ENCODE measurements around the gene BRIP1. TPM values are rescaled to one million over a fixed set of nuclear protein-coding genes. Genes with fewer than 3 reads are reported as not detected.

Gene BRIP1
- total RNA-seq, 2 donors from 2014 or later, result 10.8 to 23.1 TPM

DNA sequence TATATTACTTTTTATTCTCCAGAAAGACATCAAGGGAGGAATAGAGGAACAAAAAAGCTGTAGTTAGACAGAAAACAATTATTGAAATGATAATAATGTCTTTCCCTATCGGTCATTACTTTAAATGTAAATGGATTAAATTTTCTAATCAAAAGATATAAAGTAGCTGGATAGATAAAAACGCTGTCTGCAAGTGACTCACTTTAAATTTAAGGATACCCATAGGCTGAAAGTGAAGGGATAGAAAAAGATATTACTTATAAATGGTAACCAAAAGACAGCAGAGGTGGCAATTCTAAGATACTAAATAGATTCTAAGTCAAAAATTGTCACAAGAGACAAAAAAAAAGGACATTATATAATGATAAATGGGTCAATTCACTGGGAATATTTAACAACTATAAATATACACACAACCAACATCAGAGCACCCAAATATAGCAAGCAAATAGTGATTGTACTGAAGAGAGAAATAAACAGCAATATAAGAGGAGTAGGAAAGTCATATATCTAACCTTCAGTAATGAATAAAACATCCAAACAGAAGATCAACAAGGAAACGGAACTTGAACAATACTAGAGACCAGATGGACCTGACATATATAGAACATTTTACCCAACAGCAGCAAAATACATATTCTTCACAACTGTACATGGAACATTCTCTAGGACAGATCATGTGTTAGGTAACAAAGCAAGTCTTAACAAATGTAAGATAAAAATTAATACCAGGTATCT is 116.9 kb downstream of the BRIP1 start:
- Mint-ChIP-seq H3K36me3 (peaks cover 24% of the 10 kb centered on the region), H3K27me3 (no peaks in the 10 kb centered on the region), H3K4me1 (ENCODE audit: low read depth in 2 of 2) (peaks cover 6 to 18% of the 10 kb centered on the region in 2 donors), H3K9me3 (peaks cover 4% of the 10 kb centered on the region), H3K4me3 (no peak overlapping the region), H3K27ac (no peak overlapping the region)
- ATAC-seq (no peak), DNase-seq (ENCODE audit: low spot score) (no peak)

DNA sequence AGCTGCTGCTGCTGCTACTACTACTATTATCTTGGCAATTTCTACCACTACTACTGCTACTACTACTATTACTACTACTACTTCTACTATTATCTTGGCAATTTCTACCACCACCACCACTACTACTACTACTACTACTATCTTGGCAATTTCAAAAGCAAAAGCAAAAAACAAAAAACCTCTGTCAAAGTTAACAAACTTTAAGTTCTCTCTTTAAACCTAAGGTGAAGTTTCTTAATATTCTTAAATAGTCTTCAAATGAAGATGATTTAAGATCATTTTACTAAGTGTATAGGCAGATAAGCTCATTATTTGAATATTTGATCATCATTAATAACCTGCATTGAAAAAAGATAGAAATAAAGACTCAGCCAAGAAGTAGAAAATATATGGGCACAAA is 118.5 kb downstream of the BRIP1 start:
- Mint-ChIP-seq H3K4me1 (ENCODE audit: low read depth in 2 of 2) (peaks cover 0 to 10% of the 10 kb centered on the region in 2 donors), H3K36me3 (peaks cover 30% of the 10 kb centered on the region), H3K27me3 (no peaks in the 10 kb centered on the region), H3K9me3 (peaks cover 4% of the 10 kb centered on the region), H3K4me3 (no peak overlapping the region), H3K27ac (no peak overlapping the region)
- ATAC-seq, result no peak
- no peak for DNase-seq (ENCODE audit: low spot score)

DNA sequence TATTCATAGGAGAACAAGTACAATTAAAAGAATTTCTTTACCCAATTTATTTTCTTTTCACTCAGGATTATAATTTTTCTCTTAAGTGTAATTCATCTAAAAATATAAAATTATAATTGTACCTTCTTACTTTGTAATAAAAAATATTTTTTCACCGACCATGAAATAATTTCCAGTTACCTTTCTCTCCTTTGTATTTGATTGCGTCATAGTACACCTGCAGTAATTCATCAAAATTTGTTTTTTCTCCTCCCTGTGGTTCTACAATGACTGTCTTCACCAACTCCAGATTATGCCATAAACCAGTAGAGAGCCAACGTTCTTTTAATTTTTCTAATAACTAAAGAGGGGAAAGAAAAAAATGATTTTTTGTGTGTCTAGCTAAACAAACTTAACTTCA is 119.1 kb downstream of the BRIP1 start:
- DNase-seq (ENCODE audit: low spot score), result no peak
- H3K4me1 Mint-ChIP-seq (ENCODE audit: low read depth in 2 of 2), result peaks cover 0 to 10% of the 10 kb centered on the region in 2 donors
- H3K27me3 Mint-ChIP-seq, result no peaks in the 10 kb centered on the region
- peaks cover 30% of the 10 kb centered on the region for H3K36me3 Mint-ChIP-seq
- no peak overlapping the region for H3K27ac Mint-ChIP-seq
- H3K4me3 Mint-ChIP-seq, result no peak overlapping the region
- H3K9me3 Mint-ChIP-seq, result peaks cover 4% of the 10 kb centered on the region
- no peak for ATAC-seq

DNA sequence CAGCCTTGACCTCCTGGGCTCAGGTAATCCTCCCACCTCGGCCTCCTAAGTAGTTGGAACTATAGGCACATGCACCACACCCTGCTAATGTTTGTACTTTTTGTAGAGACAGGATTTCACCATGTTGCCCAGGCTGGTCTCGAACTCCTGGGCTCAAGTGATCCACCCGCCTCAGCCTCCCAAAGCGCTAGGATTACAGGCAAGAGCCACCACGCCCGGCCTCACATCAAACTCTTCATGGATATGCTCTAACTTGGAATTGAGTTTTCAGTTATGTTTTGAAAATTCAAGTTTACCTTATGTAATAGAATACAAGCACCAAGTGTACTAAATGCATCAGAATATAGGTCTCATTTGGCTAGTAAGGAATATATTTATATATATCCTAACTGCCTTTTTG is 119.6 kb downstream of the BRIP1 start:
- H3K9me3 Mint-ChIP-seq, result peaks cover 4% of the 10 kb centered on the region
- H3K4me1 Mint-ChIP-seq (ENCODE audit: low read depth in 2 of 2), result peaks cover 0 to 10% of the 10 kb centered on the region in 2 donors
- H3K36me3 Mint-ChIP-seq, result peaks cover 30% of the 10 kb centered on the region
- ATAC-seq (no peak), DNase-seq (ENCODE audit: low spot score) (no peak)
- H3K4me3 Mint-ChIP-seq, result no peak overlapping the region
- no peak overlapping the region for H3K27ac Mint-ChIP-seq
- no peaks in the 10 kb centered on the region for H3K27me3 Mint-ChIP-seq

DNA sequence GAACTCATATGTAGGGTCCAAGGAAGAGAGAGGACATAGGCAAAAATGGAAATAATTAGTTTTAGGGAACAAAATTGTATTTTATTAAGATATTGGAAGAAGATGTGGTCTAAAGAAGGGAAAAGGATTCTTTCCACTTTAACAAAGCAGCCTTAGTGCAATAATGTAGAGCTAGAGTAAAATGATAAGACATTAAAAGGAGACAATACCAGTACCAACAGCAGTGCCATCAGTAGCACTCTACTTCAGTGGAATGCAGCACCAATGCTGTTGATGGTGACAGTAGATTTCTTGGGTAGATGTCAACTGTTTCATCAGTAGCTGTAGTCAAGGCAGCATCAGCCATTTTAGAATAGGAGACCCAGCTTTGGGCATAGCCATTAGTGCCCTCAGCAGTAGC is 124.3 kb downstream of the BRIP1 start:
- H3K4me1 Mint-ChIP-seq (ENCODE audit: low read depth in 2 of 2), result no peaks in the 10 kb centered on the region
- no peak overlapping the region for H3K4me3 Mint-ChIP-seq
- no peak overlapping the region for H3K27ac Mint-ChIP-seq
- peaks cover 29% of the 10 kb centered on the region for H3K36me3 Mint-ChIP-seq
- H3K27me3 Mint-ChIP-seq, result no peaks in the 10 kb centered on the region
- DNase-seq (ENCODE audit: low spot score), result no peak
- H3K9me3 Mint-ChIP-seq, result no peaks in the 10 kb centered on the region
- ATAC-seq, result no peak

DNA sequence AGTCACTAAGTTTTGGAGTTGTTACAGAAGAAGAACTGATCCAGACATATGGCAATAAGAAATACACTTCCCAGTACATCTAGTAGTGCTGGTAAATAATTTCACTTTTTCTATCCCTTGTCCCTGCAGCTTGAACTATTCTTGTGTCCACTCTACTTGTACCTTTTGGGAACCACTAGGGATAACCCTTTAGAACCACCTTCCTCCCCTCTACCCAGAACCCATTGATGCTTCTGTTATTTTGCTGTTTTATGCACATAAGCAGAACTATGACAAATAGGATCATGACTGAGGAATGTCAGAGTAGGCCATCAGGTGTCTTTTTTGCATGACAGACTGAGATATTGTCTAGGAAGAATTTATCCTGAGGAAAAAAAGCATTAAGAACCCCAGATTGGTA is 125.1 kb downstream of the BRIP1 start:
- H3K36me3 Mint-ChIP-seq, result peaks cover 29% of the 10 kb centered on the region
- H3K4me3 Mint-ChIP-seq, result no peak overlapping the region
- no peak overlapping the region for H3K27ac Mint-ChIP-seq
- H3K27me3 Mint-ChIP-seq, result no peaks in the 10 kb centered on the region
- no peaks in the 10 kb centered on the region for H3K4me1 Mint-ChIP-seq (ENCODE audit: low read depth in 2 of 2)
- ATAC-seq (no peak), DNase-seq (ENCODE audit: low spot score) (no peak)
- H3K9me3 Mint-ChIP-seq, result no peaks in the 10 kb centered on the region

DNA sequence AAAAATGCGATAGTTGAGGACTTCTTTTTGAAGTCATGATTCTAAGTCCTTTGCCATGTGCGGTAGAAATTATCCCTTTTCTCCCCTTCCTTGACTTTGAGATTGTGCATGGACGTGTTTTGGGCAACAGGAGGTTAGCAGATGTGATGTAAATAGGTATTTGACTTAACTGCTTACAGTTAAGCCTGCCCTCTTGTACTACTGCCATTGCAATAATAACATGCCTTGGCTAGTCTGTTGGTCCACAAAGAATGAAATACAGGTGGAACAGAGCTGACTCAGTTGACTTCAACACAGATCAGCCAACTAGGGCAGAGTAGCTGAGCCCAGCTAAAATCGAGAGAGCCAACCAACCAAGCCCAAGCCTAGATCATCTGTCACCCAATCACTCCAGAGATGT is 125.5 kb downstream of the BRIP1 start:
- H3K27ac Mint-ChIP-seq, result no peak overlapping the region
- no peak for DNase-seq (ENCODE audit: low spot score)
- H3K4me3 Mint-ChIP-seq, result no peak overlapping the region
- H3K4me1 Mint-ChIP-seq (ENCODE audit: low read depth in 2 of 2), result no peaks in the 10 kb centered on the region
- no peaks in the 10 kb centered on the region for H3K9me3 Mint-ChIP-seq
- peaks cover 29% of the 10 kb centered on the region for H3K36me3 Mint-ChIP-seq
- no peak for ATAC-seq
- H3K27me3 Mint-ChIP-seq, result no peaks in the 10 kb centered on the region

DNA sequence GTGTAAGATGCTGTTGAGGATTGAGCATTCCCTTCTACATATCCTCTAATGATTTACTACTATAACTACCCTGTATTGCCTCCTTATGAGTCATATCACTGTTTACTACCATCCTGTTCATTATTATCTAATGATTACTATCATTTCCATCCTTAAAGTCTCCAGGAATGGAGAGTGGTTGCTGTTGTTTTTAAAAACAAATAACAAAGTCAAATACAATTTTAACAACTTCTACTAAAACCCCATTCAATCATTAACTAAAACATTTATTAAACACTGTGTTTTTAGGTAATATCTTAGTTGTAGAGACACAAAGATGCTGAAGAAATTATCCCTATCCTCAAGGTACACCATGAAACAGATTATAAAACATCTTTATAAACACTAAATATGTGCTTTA is 126.9 kb downstream of the BRIP1 start:
- Mint-ChIP-seq H3K9me3 (no peaks in the 10 kb centered on the region), H3K27ac (no peak overlapping the region), H3K4me1 (ENCODE audit: low read depth in 2 of 2) (no peaks in the 10 kb centered on the region), H3K36me3 (peaks cover 21% of the 10 kb centered on the region), H3K4me3 (no peak overlapping the region), H3K27me3 (no peaks in the 10 kb centered on the region)
- DNase-seq (ENCODE audit: low spot score), result no peak
- ATAC-seq, result no peak

DNA sequence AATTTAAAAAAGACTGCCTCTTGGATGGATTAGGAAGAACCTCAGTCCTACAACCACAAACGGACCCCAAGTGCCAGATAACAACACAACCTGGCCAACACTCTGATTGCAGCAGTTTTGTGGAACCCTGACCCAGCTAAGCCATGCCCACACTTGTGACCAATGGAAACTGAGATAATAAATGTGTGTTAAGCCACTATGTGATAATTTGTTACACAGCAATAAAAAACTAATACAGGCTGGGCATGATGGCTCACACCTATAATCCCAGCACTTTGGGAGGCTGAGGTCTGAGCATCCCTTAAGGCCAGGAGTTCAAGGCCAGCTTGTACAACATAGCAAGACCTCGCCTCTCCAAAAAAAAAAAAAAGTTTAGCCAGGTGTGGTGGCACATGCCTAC is 127.5 kb downstream of the BRIP1 start:
- DNase-seq (ENCODE audit: low spot score) (no peak), ATAC-seq (no peak)
- H3K9me3 Mint-ChIP-seq, result no peaks in the 10 kb centered on the region
- peaks cover 15% of the 10 kb centered on the region for H3K36me3 Mint-ChIP-seq
- H3K27me3 Mint-ChIP-seq, result no peaks in the 10 kb centered on the region
- no peak overlapping the region for H3K4me3 Mint-ChIP-seq
- no peak overlapping the region for H3K27ac Mint-ChIP-seq
- H3K4me1 Mint-ChIP-seq (ENCODE audit: low read depth in 2 of 2), result no peaks in the 10 kb centered on the region

DNA sequence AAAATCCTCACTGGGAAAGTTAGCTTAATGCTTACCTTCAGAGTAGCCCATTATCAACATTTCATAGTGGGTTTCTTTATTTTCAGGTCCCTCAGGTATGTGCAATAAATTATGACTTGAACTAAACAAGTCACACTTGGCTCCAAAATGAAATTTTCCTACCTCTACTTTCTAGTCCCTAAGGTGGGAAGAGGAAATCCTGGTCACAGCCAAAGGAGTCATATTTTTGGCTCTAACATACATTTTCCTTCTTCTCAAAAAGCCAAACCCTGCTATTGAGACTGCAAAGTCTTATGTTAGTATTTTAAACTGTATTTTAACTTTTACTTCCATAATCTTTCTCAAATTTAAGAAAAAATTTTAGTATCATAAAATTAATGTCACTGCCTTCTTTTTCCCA is 128.9 kb downstream of the BRIP1 start:
- Mint-ChIP-seq H3K9me3 (no peaks in the 10 kb centered on the region), H3K27ac (no peak overlapping the region), H3K27me3 (no peaks in the 10 kb centered on the region), H3K4me1 (ENCODE audit: low read depth in 2 of 2) (no peaks in the 10 kb centered on the region), H3K4me3 (no peak overlapping the region), H3K36me3 (peaks cover 15% of the 10 kb centered on the region)
- ATAC-seq (no peak), DNase-seq (ENCODE audit: low spot score) (no peak)

DNA sequence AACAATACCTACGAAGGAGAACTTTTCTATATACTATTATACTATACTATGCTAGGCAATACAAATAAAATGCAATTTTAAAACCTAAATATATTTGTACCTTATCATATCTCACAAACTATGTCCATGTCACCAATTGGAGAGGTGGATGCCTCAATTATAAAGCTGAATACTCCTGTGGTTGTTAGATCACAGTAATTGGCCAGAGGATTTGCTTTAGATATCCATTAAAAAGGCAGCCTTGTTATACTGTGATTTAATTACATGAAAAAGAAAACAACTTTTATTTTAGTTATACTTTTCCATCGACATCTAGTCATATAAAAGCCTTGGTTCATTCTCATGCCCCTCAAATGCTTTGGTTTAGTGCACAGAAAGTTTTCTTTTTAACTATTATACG is 129.3 kb downstream of the BRIP1 start:
- Mint-ChIP-seq H3K4me1 (ENCODE audit: low read depth in 2 of 2) (no peaks in the 10 kb centered on the region), H3K9me3 (no peaks in the 10 kb centered on the region), H3K27me3 (no peaks in the 10 kb centered on the region), H3K27ac (no peak overlapping the region), H3K36me3 (peaks cover 15% of the 10 kb centered on the region), H3K4me3 (no peak overlapping the region)
- no peak for DNase-seq (ENCODE audit: low spot score)
- ATAC-seq, result no peak

DNA sequence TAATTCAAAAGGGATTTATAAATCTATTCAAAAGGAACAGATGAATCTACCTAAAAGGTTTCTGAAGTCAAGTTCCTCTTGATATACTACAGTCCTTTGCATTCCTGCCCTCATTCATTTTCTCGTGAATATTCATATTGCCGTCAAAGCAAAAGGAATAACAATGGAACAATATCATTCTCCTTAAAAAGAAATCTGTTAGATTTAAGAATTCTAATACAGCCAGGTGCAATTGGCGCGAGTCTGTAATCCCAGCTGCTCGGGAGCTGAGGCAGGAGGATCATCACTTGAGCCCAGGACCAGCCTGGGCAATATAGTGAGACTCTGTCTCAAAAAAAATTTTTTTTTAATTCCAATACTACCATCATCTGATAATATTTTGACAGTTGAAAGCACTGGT is 130.3 kb downstream of the BRIP1 start:
- ATAC-seq (no peak), DNase-seq (ENCODE audit: low spot score) (no peak)
- peaks cover 18% of the 10 kb centered on the region for H3K36me3 Mint-ChIP-seq
- no peak overlapping the region for H3K27ac Mint-ChIP-seq
- no peaks in the 10 kb centered on the region for H3K9me3 Mint-ChIP-seq
- no peak overlapping the region for H3K4me3 Mint-ChIP-seq
- no peaks in the 10 kb centered on the region for H3K27me3 Mint-ChIP-seq
- peaks cover 0 to 6% of the 10 kb centered on the region in 2 donors for H3K4me1 Mint-ChIP-seq (ENCODE audit: low read depth in 2 of 2)

DNA sequence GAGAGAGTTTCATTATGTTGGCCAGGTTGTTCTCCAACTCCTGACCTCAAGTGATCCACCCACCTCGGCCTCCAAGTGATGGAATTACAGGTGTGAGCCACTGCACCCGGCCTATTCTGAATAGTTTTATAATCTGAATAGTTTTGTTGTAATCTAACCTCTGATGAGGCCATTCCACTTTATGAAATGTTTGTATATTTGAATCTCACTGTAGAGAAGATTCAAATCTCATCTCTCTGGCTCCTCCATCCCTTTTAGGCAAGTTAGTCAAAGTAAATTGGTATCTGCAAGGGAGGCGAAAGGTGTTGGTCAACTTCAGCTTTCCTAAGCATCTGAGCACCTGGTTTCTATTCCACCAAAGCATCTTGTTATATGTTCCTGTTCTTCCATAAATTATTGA is 131.2 kb downstream of the BRIP1 start:
- H3K9me3 Mint-ChIP-seq, result no peaks in the 10 kb centered on the region
- no peaks in the 10 kb centered on the region for H3K27me3 Mint-ChIP-seq

DNA sequence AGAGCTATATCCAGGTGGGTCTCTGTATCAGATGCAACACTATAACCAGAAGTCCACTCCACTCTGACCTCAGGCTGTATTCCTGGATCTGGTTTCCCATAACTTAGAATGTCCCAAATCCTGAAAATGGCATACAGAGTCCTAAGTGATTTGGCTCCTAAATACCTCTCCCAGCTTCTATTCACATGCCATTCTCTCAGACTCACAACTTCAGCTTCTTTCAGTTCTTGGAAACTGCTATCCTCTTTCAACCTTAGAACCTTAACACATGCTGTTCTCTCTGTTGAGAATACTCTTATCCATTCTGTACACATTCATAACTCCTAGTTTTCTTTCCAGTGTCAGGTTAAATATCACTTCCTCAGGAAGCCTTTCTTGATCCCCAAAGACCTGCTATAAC is 132.0 kb downstream of the BRIP1 start:
- Mint-ChIP-seq H3K36me3 (peaks cover 6% of the 10 kb centered on the region), H3K9me3 (no peaks in the 10 kb centered on the region), H3K4me1 (ENCODE audit: low read depth in 2 of 2) (peaks cover 0 to 6% of the 10 kb centered on the region in 2 donors), H3K27ac (no peak overlapping the region), H3K27me3 (no peaks in the 10 kb centered on the region), H3K4me3 (no peak overlapping the region)
- ATAC-seq (no peak), DNase-seq (ENCODE audit: low spot score) (no peak)

More for the DNA sequence above, 131.2 kb downstream of the BRIP1 start:
- DNase-seq (ENCODE audit: low spot score), result no peak
- Mint-ChIP-seq H3K36me3 (peaks cover 13% of the 10 kb centered on the region), H3K4me1 (ENCODE audit: low read depth in 2 of 2) (peaks cover 0 to 6% of the 10 kb centered on the region in 2 donors), H3K27ac (no peak overlapping the region), H3K4me3 (no peak overlapping the region)
- ATAC-seq, result no peak

DNA sequence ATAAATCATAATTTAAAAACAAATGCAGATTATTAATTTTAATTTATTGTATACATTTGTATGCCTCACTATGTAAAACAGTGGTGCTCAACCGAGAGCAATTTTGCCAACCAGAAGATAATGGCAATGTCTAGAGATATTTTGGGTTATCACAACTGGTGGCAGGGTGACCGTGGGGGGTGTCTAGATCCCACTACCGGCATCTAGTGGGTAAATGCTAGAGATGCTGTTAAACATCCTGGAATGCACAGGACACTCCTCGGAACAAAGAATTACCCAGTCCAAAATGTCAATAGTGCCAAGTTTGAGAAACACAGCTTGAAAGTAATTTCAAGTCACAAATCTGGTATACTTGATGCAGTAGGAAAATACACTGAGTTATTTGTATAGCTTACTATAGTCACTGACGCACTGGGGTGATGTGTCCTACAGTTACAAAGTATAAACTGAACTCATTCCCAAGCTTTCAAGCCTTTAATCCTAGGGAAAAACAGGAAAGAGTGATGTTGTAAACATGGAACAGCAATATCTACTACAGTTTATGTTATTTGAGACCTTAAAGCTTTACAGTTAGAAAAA is 133.5 kb downstream of the BRIP1 start:
- H3K4me3 Mint-ChIP-seq, result no peak overlapping the region

More for the DNA sequence above, 133.5 kb downstream of the BRIP1 start:
- peaks cover 0 to 6% of the 10 kb centered on the region in 2 donors for H3K4me1 Mint-ChIP-seq (ENCODE audit: low read depth in 2 of 2)
- no peaks in the 10 kb centered on the region for H3K27me3 Mint-ChIP-seq
- ATAC-seq, result no peak
- H3K27ac Mint-ChIP-seq, result no peak overlapping the region
- H3K36me3 Mint-ChIP-seq, result peaks cover 6% of the 10 kb centered on the region
- no peak for DNase-seq (ENCODE audit: low spot score)
- H3K9me3 Mint-ChIP-seq, result no peaks in the 10 kb centered on the region

Measured in natural killer cell treated with Interleukin-12 subunit alpha and Interleukin-12 subunit beta and Interleukin-15 and Interleukin-18, amount 100 ng/mL, for 72 hours (primary cell).